HEK293 (cell line): ENCODE results near the gene TM4SF5.

Experiments used
- ELK4 ChIP-seq: IDR thresholded peaks from 2 replicates; pipeline ENCODE4 v1.6.1; 2011; ENCODE audit warnings: mild to moderate bottlenecking, low read depth, low read length, borderline replicate concordance
- YY1 ChIP-seq: fragments of 450-650 bp; formaldehyde crosslinking; IDR thresholded peaks from 2 replicates; pipeline ENCODE4 v1.5.1; 2018; ENCODE audit warnings: missing biosample characterization, missing genetic modification characterization
- ZBTB48 ChIP-seq: fragments of 450-650 bp; formaldehyde crosslinking; IDR thresholded peaks from 2 replicates; pipeline ENCODE4 v1.5.1; 2016; ENCODE audit warnings: missing biosample characterization, missing genetic modification characterization
- ZNF449 ChIP-seq: fragments of 450-650 bp; formaldehyde crosslinking; IDR thresholded peaks from 2 replicates; pipeline ENCODE4 v1.5.1; 2017; ENCODE audit warnings: missing biosample characterization, mild to moderate bottlenecking, missing genetic modification characterization, moderate library complexity
- ZNF544 ChIP-seq: fragments of 450-650 bp; formaldehyde crosslinking; IDR thresholded peaks from 2 replicates; pipeline ENCODE4 v1.5.0; 2017; ENCODE audit warnings: missing biosample characterization, missing genetic modification characterization
- ZNF623 ChIP-seq: fragments of 450-650 bp; formaldehyde crosslinking; IDR thresholded peaks from 2 replicates; pipeline ENCODE4 v1.5.1; 2016; ENCODE audit warnings: missing biosample characterization, missing genetic modification characterization
- ZNF639 ChIP-seq: fragments of 450-650 bp; formaldehyde crosslinking; IDR thresholded peaks from 2 replicates; pipeline ENCODE4 v1.5.1; 2016; ENCODE audit warnings: missing biosample characterization, missing genetic modification characterization
- TF ChIP-seq, protein P1 (sequence below): fragments of 450-650 bp; formaldehyde crosslinking; IDR thresholded peaks from 2 replicates; pipeline ENCODE4 v1.5.1; 2016; ENCODE audit warnings: missing biosample characterization, missing genetic modification characterization

DNA sequence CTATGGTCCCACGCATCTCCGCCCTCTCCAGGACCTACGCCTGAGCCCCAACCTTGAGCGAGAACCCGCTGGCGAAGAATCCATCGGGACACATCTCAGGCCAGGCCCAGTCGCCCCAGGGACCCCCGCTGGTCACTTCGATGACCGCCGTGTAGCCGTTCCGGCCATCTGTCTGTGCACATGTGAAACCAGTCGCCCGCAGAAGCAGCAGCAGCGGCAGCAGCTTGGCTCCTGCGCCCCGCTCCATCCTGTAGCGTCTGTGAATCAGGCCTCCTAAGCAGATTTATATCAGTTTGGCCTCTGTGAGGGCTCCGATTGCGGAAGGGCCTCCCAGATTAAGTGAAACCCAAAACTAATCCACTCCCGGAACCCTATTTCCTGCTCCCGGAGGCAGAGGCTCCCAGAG lies 14.4 kb downstream of the TM4SF5 start, which contains the start of gene VMO1:
- TF ChIP-seq, protein P1, sequence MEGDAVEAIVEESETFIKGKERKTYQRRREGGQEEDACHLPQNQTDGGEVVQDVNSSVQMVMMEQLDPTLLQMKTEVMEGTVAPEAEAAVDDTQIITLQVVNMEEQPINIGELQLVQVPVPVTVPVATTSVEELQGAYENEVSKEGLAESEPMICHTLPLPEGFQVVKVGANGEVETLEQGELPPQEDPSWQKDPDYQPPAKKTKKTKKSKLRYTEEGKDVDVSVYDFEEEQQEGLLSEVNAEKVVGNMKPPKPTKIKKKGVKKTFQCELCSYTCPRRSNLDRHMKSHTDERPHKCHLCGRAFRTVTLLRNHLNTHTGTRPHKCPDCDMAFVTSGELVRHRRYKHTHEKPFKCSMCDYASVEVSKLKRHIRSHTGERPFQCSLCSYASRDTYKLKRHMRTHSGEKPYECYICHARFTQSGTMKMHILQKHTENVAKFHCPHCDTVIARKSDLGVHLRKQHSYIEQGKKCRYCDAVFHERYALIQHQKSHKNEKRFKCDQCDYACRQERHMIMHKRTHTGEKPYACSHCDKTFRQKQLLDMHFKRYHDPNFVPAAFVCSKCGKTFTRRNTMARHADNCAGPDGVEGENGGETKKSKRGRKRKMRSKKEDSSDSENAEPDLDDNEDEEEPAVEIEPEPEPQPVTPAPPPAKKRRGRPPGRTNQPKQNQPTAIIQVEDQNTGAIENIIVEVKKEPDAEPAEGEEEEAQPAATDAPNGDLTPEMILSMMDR: no peak
- TF ChIP-seq ZNF623 (tag by site-specific recombination): no peak
- TF ChIP-seq ELK4: no peak
- no peak for TF ChIP-seq ZNF639 (tag by site-specific recombination)
- TF ChIP-seq ZNF449 (tag by site-specific recombination): no peak
- no peak for TF ChIP-seq ZBTB48 (tag by site-specific recombination)
- no peak for TF ChIP-seq YY1 (tag by site-specific recombination)
- no peak for TF ChIP-seq ZNF544
